IPS DF 19.7 (cell line): ENCODE measurements around the gene ANKS3.

Experiments used
- DNase-seq: peaks from one replicate; pipeline ENCODE4 v3.0.0-alpha.2; 2013; ENCODE audit warnings: low read depth, low spot score

Gene ANKS3

GRCh38 chr16:4684763-4685162, 49.3 kb downstream of the ANKS3 start:
- no peak for DNase-seq

- no peak for DNase-seq
These were observed 49.9 kb downstream of the ANKS3 start for GRCh38 chr16:4684058-4684715.

GRCh38 chr16:4683255-4684057, 50.6 kb downstream of the ANKS3 start:
- no peak for DNase-seq

GRCh38 chr16:4682616-4683254, 51.3 kb downstream of the ANKS3 start:
- peak; percentile 25 for DNase-seq

- DNase-seq = no peak
These were observed 51.9 kb downstream of the ANKS3 start for GRCh38 chr16:4682084-4682591.

GRCh38 chr16:4681471-4682083, 52.5 kb downstream of the ANKS3 start:
- no peak for DNase-seq

- no peak for DNase-seq
These were observed 53.2 kb downstream of the ANKS3 start for GRCh38 chr16:4680673-4681470.

- DNase-seq = no peak
These were observed 54.0 kb downstream of the ANKS3 start for GRCh38 chr16:4679850-4680636.

GRCh38 chr16:4679156-4679849, 54.8 kb downstream of the ANKS3 start:
- DNase-seq = no peak

- DNase-seq = no peak
These were observed 55.5 kb downstream of the ANKS3 start for GRCh38 chr16:4678596-4678995.

- DNase-seq = no peak
These were observed 56.1 kb downstream of the ANKS3 start for GRCh38 chr16:4677994-4678393.

- no peak for DNase-seq
These were observed 56.7 kb downstream of the ANKS3 start for GRCh38 chr16:4677390-4677789.

GRCh38 chr16:4676831-4677230, 57.2 kb downstream of the ANKS3 start:
- DNase-seq = no peak

- DNase-seq = no peak
These were observed 57.9 kb downstream of the ANKS3 start for GRCh38 chr16:4675864-4676786.

GRCh38 chr16:4674926-4675530, 59.0 kb downstream of the ANKS3 start:
- no peak for DNase-seq

- no peak for DNase-seq
These were observed 60.6 kb downstream of the ANKS3 start for GRCh38 chr16:4673387-4674046.

GRCh38 chr16:4668313-4668960, 65.6 kb downstream of the ANKS3 start:
- DNase-seq = no peak
